ENCODE results near the gene ANKRD18B. TPM values are rescaled to one million over a fixed set of nuclear protein-coding genes. Genes with fewer than 3 reads are reported as not detected.
"Not testable (repeated sequence)": the region's sequence is repeated elsewhere in the genome, so short reads cannot be mapped to it uniquely, and the experiment has no call there.

The ANKRD18B gene
- total RNA-seq, result not detected

DNA sequence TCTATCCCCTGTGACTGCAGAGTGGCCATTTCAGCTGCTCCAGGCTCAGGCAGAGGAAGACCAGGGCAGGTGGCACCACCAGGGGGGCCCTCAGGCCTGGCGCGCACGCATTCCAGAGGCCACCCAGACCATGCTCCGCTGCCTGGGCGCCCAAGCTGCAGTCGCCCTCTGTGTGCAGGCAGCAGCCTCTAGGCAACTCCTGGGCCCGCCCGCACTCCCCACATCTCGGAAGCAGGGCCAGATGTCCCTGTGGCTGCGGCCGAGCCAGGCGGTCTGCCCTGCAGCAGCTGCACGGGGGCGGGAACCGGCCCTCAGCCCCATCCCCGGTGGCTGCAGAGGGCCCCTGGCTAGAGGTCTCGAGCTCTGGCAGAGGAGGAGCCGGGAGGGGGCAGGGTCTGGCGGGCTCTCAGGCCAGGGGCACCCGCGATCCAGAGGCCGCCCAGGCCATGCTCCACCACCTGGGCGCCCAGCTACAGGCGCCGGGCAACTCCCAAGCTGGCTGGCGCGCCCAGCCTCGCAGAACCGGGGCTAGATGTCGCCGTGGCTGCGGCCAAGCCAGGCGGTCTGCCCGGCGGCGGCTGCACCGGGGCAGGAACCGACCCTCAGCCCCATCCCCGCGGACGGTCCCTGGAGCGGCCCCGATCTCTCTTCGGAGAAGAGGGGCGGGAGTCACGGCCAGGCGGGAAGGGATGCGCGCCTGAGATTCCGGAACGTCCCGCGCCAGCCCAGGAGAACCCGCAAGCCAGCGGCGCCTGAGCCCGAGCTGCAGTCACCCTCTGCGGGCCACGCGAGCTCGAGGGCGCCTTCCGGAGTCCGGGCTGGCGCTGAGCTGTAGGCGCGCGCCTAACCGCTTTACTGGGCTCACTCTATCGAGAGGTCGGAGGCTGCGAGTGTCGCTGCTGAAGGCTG lies at the start of gene ANKRD18B:
TSS of gene ANKRD18B (plus strand) at position 855 of the 909 bp plus-strand sequence. CDS start 239 bp downstream, outside the sequence.
- not testable (repeated sequence) for DNase-seq (ENCODE audit: low spot score)
- ATAC-seq (ENCODE audit: low FRiP score), result peak; percentile 77

DNA sequence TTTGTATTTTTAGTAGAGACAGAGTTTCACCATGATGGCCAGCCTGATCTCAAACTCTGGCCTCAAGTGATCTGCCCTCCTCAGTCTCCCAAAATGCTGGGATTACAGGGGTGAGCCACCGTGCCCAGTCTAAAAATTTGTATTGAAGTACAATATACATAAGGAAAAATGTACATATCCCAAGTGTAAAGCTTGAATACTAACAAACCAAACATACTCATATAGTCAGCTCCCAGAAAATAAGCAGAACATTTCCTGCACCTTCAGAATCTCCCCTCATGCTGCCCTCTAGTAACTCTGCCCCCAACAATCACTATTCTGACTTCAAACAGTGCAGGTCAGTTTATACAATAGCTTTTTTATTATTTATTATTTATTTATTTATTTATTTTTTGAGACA lies 48.7 kb upstream of the ANKRD18B start:
- TF ChIP-seq, protein P1, sequence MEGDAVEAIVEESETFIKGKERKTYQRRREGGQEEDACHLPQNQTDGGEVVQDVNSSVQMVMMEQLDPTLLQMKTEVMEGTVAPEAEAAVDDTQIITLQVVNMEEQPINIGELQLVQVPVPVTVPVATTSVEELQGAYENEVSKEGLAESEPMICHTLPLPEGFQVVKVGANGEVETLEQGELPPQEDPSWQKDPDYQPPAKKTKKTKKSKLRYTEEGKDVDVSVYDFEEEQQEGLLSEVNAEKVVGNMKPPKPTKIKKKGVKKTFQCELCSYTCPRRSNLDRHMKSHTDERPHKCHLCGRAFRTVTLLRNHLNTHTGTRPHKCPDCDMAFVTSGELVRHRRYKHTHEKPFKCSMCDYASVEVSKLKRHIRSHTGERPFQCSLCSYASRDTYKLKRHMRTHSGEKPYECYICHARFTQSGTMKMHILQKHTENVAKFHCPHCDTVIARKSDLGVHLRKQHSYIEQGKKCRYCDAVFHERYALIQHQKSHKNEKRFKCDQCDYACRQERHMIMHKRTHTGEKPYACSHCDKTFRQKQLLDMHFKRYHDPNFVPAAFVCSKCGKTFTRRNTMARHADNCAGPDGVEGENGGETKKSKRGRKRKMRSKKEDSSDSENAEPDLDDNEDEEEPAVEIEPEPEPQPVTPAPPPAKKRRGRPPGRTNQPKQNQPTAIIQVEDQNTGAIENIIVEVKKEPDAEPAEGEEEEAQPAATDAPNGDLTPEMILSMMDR (IDR thresholded peaks at IDR 0.05), result no peak
- no peak for DNase-seq (ENCODE audit: low spot score)

DNA sequence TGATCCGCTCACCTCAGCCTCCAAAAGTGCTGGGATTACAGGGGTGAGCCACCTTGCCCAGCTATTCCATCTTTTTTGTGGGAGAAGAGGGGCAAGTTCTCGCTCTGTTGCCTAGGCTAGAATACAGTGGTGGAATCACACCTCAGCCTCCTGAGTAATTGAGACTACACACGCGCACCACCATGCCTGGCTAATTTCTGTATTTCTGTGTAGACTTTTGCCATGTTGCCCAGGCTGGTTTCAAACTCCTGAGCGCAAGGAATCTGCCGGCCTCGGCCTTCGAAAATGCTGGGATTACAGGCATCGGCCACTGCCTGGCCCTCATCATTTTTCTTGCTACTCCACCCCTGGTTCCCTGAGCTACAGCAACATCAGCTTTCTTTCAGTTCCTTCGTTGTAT lies 47.5 kb upstream of the ANKRD18B start:
- DNase-seq (ENCODE audit: low spot score) (no peak), ATAC-seq (ENCODE audit: low FRiP score) (no peak)
- TF ChIP-seq, protein P1 (IDR thresholded peaks at IDR 0.05), result no peak

More for the DNA sequence above, 48.7 kb upstream of the ANKRD18B start:
- no peak for ATAC-seq (ENCODE audit: low FRiP score)

DNA sequence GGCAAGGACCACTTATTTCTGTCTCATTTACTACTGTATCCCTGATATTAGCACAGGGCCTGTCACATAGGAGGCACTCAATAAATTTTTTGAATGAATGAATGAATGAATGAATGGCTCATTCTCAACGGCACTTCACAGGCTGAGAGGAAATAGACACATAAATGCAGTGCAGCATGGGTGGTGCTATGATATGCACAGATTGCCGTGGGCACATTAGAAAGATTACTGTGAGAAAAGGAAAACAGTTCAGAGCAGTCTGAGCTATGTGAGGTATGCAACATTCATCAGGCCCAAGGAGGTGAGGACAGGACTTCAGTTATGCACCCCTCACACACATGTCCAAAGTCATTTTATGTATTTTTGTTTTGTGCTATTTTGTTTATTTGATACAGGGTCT lies 43.9 kb upstream of the ANKRD18B start:
- TF ChIP-seq, protein P1 (IDR thresholded peaks at IDR 0.05), result no peak
- no peak for ATAC-seq (ENCODE audit: low FRiP score)
- no peak for DNase-seq (ENCODE audit: low spot score)

DNA sequence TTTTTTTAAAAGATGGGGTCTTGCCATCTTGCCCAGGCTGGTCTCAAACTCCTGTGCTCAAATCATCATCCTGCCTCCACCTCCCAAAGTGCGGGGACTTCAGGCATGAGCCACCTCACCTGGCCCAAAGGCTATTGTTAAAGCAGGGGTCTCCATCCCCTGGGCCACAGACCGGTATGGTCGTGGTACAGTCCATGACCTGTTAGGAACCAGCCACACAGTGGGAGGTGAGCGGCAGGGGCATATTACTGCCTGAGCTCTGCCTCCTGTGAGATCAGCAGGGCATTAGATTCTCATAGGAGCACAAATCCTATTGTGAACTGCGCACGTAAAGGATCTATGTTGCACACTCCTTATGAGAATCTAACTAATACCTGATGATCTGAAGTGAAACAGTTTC lies 43.1 kb upstream of the ANKRD18B start:
- ATAC-seq (ENCODE audit: low FRiP score), result no peak
- TF ChIP-seq, protein P1 (IDR thresholded peaks at IDR 0.05), result no peak
- DNase-seq (ENCODE audit: low spot score), result no peak

DNA sequence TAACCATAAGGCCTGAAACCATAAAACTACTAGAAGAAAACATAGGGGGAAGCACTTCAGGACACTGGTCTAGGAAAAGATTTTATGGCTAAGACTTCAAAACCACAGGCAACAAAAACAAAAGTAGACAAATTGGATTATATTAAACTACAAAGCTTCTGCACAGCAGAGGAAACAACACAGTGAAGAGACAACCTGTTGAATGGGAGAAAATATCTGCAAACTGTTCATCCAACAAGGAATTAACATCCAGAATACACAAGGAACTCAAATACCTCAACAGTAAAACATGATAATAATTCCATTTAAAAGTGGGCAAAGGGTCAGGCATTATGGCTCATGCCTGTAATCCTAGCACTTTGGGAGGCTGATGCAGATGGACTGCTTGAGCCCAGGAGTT lies 38.7 kb upstream of the ANKRD18B start:
- DNase-seq (ENCODE audit: low spot score); ATAC-seq (ENCODE audit: low FRiP score): not testable (repeated sequence)

DNA sequence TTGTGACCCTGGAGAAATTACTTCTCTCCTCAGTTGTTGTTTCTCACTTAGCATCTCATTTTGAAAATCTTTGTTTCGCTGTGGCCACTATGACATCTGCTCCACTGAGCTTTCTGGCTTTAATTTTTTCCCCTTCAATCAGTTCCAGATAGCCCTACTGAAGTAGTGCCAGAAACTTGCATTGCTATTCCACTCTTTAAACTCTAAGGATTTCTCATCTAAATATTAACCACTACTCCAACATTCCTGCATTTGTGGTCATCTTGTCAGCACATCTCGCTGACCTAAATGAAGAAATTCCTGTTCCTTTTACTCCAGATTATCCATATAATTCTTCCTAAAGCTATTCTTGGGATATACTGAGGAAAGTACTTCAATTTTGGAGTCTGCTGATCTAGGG lies 35.0 kb upstream of the ANKRD18B start:
- no peak for ATAC-seq (ENCODE audit: low FRiP score)
- TF ChIP-seq, protein P1 (IDR thresholded peaks at IDR 0.05), result no peak
- no peak for DNase-seq (ENCODE audit: low spot score)

DNA sequence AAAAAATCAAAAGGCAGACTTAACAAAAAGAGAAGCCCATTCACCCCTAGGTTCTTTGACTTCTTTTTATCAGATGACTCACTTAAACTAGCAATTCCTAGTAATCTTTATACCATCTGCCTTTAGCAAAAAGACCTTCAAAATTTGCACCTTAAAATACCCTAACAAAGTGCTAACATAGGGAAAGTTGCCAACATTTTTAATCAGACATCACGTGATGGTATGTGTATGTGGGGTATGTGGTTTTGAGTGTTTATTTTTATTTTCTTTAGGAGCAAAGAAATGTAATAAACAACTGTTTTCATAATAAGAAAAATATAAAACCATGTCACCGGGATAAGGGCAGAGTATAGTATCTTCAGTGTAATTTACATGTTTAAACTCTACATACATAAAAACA lies 30.2 kb upstream of the ANKRD18B start:
- ATAC-seq (ENCODE audit: low FRiP score); DNase-seq (ENCODE audit: low spot score): not testable (repeated sequence)
